HG03025 (cell line): ENCODE results near the gene GDI1.
"Not testable (repeated sequence)": the region's sequence is repeated elsewhere in the genome, so short reads cannot be mapped to it uniquely, and the experiment has no call there.

Source experiments
- ATAC-seq: cut with Tn5 transposase; IDR thresholded peaks from one replicate; pipeline ENCODE4 v1.9.1; 2021; ENCODE audit warnings: mild to moderate bottlenecking, moderate library complexity; ENCODE audit not compliant: unreplicated experiment, low FRiP score

The GDI1 gene

GRCh38 chrX:154436983-154437752, at the start of gene GDI1:
GDI1 (plus strand) TSS chrX:154437154; CDS start chrX:154437255, 101 bp downstream.
- ATAC-seq = no peak

DNA sequence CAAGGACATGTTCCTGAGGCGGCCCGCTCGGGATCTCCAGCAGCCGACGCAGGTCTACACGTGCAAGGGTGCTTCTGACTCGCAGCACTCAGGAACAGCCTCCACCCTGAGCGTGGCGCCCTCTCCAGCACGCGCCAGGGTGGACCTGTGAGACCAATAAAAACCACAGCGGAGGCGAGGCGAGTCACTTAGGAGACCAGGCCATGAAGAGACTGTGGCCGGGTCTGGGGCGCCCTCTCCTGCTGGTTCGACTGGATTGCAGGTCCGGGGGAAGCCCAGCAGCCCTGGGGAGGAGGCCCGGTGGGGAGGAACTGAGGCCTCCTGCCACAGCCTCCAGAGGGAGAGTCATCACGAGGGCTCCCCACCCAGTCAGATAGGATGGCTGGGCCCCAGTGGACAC, 48.9 kb upstream of the GDI1 start:
- not testable (repeated sequence) for ATAC-seq

DNA sequence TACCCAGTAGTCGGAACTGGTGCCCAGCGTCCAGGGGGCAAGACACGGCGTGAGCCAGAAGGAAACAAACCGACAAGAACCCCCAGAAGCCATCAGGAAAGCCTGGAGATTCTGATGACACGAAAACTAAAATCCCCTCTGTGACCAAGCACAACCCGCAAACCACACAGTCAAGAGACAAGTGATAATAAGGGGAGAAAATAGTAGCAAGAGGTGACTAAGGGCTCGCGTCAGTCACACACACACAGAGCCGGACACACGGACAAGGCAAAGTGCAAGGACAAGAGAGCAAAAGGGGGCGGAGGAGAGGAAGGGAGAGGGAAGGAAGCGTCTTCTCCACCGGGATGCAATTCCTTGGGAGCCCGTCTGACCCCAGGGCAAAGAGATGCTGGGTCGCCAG, 48.3 kb upstream of the GDI1 start:
- ATAC-seq = not testable (repeated sequence)

GRCh38 chrX:154389812-154390747, 46.9 kb upstream of the GDI1 start:
- peak; percentile 53 for ATAC-seq

GRCh38 chrX:154396363-154396762, 40.6 kb upstream of the GDI1 start:
- ATAC-seq = not testable (repeated sequence)

DNA sequence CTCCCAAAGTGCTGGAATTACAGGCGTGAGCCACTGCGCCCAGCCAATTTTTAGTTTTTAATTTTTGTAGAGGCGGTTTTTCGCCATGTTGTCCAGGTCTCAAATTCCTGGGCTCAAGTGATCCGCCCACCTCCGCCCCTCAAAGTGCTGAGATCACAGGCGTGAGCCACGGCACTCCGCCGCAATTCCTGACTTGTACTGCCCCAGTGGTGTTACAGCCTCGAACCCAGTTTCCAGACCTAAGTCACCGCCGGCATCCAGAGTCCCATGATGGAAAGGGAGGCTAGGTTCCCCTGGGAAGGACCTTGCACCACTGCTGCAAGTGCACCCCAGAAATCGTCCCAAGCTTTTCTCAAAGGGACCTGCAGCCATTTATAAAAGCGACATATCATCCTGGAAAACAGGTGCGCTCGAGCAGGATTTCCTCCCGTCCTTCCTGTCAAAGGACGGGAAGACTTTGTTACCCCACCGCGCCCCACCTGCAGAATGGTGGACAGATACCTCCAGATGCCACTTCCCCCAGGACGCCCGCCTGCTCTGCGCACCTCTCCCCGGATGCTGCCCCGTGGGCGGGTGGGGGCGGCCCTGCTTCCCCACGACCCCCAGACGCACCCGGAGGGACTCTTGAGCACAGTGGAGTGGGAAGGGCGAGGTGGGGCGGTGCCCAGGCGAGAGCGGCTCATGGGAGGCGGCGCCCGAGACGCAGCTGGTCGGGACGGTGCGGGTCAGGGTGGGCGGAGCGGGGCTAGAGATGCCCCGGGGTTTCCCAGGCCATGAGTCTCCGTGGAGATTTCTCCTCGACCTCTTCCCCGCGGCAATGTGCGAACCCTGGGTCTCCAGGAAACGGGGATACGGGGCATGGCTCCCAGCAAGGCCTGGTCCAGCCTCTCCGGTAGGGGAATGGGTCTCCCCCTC, 39.7 kb upstream of the GDI1 start:
- ATAC-seq = peak; percentile 32

GRCh38 chrX:154397888-154398667, 38.9 kb upstream of the GDI1 start, which contains the start of gene RPL10:
RPL10 (plus strand) TSS chrX:154398377; CDS start chrX:154398520, 143 bp downstream.
- peak; percentile 73 for ATAC-seq

DNA sequence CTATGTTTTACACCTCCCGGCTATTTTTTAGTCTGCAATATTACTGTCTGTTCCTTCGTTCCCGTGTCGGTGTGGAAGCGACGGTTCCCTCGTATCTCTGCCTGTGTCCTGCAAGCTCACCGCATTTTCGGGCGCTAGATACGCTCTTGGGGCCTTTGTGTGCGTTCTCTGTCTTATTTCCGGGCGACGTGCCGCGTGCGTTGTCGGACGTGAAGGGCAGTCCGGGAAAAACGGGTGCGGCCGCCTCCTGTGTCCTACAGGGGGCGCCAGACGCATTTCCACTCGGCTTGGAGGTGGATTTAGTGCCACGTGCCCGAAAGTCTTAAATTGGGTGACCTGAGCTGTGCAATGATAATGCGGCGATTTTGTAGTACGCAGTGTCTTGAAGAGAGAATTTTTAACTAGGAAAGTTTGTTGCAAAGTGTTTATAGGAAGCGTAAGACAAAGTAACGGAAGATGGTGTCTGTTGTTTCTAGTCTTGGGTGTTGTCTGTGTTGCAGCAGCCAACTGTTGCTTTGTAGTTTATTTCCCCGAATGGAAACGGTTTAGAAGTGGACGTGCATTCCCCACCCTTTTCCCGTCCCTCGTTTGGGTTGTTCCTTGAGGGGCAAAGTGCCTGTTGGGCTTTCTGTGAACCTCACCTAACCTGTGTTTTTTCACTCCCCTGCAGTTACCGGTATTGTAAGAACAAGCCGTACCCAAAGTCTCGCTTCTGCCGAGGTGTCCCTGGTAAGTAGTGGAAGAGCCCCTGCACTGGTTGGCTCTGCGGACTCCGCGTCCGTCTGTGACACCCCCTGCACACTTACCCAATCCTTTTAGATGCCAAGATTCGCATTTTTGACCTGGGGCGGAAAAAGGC, 38.1 kb upstream of the GDI1 start:
- ATAC-seq = peak; percentile 35

GRCh38 chrX:154399527-154400368, 37.2 kb upstream of the GDI1 start:
- no peak for ATAC-seq

DNA sequence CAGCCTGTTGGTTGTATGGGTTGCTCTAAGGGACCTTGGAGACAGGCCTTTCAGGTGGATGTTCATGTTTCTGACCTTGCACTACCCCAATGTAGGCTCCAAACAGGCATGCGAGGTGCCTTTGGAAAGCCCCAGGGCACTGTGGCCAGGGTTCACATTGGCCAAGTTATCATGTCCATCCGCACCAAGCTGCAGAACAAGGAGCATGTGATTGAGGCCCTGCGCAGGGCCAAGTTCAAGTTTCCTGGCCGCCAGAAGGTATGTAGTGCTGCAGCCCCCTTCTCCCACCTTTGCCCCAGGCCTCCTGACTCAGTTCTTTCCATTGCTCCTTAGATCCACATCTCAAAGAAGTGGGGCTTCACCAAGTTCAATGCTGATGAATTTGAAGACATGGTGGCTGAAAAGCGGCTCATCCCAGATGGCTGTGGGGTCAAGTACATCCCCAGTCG, 36.6 kb upstream of the GDI1 start:
- ATAC-seq = not testable (repeated sequence)

DNA sequence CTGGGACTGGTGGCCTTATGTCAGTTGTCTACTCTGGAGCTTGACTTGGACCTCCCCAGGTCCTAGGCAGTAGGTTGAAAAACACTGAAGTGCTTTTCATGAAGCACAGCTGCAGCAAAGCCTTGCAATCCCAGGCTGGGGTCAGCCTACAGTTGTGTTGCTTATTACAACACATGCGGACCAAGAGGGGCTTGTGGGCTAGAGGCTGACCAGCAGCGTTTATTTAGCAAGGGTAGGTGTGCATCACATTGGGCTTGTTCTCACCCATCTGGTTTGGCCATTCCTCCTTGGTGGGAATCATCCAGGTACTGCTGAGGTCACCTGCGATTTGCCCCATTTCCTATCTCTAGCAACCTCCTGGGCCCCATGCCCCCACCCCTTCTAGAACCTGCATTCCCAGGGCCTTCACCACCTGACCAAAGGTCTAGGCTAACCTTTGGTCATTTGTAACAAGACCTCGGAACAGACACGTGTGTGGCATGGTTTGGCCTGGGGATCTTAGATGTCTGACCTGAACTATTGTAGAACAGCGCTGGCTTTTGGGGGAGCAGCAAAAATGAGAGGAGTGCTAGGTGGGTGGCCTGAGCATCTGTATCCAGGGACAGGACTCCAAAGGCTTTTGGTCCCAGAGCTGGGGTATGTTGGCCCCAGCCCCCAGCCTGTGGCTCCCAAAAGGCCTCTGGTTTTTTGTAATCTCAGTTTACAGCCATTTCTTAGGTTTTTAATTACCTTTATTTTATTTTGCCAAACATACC, 35.7 kb upstream of the GDI1 start:
- ATAC-seq = no peak

- ATAC-seq = no peak
These were observed 34.9 kb upstream of the GDI1 start for GRCh38 chrX:154401918-154402621.

- no peak for ATAC-seq
These were observed 34.3 kb upstream of the GDI1 start for GRCh38 chrX:154402622-154403127.

GRCh38 chrX:154403192-154403591, 33.8 kb upstream of the GDI1 start:
- ATAC-seq = no peak

DNA sequence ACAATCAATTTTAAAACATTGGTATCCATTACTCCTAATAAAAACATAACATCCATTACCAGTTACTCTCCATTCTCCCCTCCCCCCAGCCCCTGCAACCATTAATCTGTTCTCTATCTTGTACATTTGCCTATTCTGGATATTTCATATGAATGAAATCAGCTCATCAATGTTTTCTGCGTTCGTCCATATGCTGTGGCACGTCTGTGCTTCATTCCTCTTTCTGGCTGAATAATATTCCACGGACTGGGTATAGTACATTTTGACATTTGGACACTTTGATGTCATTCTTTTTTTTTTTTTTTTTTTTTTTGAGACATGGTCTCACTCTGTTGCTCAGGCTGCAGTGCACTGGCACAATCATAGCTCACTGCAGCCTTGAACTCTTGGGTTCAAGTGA, 33.1 kb upstream of the GDI1 start:
- ATAC-seq = no peak

- ATAC-seq = no peak
These were observed 32.2 kb upstream of the GDI1 start for GRCh38 chrX:154404625-154405192.
